Ammon's horn (tissue), 1 donor: ENCODE measurements around the gene NELL1.
"Not testable (repeated sequence)": the region's sequence is repeated elsewhere in the genome, so short reads cannot be mapped to it uniquely, and the experiment has no call there.

Experiments used
- DNase-seq: peaks from one replicate; pipeline ENCODE4 v3.0.0-alpha.2; 2016; ENCODE audit warnings: low spot score

NELL1 gene

DNA sequence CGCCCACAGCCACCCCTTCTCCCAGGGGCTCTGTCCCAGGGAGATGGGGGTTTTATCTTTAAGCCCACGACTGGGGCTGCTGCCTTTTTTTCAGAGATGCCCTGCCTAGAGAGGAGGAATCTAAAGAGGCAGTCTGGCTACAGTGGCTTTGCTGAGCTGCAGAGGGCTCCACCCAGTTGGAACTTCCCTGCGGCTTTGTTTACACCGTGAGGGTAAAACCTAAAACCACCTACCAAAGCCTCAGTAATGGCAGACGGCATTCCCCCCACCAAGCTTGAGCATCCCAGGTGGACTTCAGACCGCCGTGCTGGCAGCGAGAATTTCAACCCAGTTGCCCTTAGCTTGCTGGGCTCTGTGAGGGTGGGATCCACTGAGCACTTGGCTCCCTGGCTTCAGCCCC, 535.8 kb downstream of the NELL1 start:
- no peak for DNase-seq

DNA sequence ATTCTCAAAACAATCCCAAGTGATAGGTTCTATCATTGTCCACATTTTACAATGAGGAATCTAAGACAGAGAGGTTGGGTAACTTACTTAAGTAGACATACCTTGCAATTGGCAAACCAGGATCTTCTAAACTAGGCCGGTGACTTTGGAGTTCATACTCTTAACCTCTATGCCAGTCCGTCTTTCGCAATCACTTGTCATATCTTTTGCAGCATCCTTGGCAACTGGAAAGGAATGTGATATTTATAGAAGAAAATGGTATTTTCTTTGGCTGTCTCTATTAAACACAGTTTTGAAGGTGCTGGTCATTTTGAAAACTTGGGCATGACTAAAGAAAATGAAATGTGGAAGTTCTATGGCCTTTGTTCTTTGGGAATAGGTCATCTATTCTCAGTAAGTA, 556.5 kb downstream of the NELL1 start:
- no peak for DNase-seq

DNA sequence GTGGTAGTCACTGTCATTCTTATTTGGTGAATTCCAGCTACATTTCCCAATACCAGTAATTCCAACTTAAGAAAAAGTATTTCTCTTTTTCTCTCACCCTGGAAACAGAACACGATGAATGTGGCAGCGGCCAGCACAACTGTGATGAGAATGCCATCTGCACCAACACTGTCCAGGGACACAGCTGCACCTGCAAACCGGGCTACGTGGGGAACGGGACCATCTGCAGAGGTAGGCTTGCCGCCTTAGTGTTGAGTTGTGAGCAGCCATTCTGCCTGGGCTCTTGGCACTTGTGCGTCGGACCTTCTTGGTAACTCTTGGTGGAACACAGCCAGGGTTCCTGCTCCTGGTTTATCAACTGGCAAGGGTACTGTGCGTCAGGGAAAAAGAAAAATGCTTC, 559.8 kb downstream of the NELL1 start:
- no peak for DNase-seq

DNA sequence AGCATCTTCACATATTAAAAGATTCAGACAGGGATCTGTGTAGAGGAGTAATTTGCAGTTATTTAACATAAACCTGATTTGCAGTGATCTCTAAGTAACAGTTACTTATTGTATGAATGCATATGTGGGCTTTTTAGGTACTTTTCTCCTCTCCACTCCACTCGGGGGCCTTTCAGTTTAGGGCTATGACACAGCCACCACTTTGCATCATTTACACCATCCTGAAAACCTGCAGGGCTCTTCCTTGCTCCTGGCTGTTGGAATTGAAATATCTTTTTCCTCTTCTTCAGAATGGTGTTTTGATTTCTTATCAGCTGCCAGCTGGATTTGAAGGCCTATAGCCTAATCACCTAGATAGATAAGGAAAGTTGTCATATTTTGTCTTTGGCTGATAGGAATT, 580.8 kb downstream of the NELL1 start:
- DNase-seq, result no peak

DNA sequence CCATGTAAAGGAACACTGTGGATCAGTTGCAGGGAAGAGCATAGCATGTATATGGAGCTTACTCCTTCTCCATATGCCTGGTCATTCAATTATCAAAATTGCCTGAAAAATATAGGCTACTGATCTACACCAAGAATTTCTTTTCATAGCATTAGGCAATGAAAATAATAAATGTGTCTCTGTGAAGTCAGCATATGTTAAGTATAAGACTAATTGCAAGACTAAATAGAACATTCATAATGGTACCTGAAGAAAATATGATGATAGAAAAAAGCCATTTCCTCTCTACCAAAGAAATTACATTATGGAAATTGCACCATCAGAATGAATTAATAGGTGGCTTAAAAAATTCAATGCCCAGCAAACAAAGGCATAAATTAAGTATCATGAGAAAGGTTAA, 584.7 kb downstream of the NELL1 start:
- DNase-seq, result no peak

DNA sequence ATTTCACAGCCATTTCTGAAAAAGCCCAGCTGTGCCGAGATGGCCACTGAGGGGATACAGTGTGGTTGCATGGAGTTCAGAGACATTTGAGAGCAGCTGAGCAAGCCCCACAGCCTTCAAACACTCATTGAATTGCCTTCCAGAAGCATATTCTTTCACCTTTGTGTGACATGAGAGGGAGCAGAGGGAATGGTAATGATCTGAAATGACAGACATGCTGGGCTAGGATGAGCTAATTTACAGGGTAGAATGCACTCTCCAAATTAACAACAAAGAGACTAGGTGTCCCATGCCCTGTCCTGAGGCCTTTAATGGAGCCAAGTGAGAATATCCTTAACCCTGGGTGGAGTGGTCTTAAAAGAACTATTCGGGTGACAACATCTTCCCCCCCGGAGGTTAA, 585.4 kb downstream of the NELL1 start:
- no peak for DNase-seq

DNA sequence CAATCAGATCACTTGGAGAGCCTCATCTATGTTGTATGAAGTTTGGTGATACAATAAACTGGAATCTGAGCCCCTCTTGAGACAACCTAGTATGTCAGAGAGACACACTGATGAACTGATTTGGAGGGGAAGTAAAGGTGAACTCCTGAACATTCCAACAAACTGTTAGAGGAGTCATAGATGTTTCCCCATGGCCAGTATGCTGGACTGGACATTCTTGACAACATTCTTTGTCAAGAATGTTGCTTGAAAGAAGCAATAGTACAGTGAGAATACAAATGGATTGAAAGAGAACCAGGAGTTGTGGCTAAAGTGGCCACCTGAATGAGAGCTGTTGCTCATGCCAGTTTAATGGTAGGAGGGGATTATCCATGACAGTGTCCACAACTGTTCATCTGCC, 588.1 kb downstream of the NELL1 start:
- no peak for DNase-seq

DNA sequence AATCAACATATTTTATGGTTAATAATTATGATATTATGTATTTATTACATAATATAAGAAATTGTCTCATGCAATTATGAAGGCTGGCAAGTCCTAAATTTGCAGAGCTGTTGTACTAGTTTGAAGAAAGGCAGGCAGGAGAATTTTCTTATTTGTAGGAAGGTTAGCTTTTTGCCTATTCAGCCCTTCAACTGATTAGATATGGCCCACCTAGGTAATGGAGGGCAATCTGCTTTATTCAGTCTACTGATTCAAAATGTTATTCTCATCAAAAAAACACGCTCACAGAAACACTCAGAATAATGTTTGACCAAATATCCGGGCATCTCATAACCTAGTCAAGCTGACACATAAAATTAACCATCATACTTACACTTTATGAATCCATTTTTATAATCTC, 589.0 kb downstream of the NELL1 start:
- no peak for DNase-seq

DNA sequence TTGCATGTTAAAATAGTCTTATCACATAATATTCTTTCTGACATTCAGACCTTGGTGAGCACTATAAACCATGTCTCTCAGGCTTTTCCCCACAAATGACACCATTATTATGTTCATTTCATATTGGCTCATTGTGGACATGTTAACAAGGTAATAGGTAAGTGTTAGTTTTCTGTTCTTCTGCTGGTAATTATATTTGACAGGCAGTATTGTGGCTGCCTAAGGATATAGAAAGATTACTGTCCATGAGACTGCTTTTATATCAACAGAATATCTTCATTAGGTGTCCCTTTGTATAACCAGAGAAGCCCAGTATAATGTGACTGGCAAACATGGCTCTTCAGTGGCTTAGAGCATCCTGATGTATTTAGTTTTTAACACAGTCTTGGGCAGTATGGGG, 590.7 kb downstream of the NELL1 start:
- DNase-seq, result no peak

DNA sequence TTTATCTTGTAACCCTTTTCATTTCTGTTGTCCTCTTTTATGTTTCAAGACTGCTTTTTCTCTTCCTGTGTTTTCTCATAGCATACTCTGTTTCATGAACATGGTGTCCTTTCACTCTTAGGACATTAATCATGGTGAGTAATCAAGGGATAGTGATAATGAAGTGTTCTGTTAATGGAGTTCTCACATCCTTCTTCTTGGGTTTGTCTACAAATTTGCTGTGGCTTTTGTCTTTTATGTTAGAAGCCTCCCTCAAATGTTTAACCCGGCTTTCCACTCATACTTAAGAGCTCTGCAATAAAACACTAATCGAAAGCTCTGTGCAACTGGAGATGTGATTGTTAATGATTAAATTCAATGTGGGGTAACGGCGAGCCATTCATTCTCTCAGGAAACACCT, 593.6 kb downstream of the NELL1 start:
- DNase-seq, result no peak

DNA sequence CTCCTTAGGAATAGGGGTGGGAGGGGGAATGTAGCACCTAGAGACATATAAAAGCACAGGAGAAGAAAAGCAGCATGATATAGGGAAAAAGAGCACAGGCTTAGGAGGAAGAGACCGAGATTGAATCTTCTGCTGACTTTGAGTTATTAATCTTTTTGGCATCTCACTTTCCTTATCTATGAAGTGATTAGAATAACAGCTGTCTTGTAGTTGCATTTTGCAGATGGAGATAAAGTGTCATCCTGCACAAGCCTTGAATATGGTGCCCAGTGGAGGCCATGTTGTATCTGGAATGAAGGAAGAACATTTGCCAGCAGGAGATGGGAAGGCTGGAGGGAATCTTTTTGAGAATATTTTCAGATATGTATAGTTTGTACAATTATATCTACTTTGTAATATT, 594.7 kb downstream of the NELL1 start:
- DNase-seq, result no peak

DNA sequence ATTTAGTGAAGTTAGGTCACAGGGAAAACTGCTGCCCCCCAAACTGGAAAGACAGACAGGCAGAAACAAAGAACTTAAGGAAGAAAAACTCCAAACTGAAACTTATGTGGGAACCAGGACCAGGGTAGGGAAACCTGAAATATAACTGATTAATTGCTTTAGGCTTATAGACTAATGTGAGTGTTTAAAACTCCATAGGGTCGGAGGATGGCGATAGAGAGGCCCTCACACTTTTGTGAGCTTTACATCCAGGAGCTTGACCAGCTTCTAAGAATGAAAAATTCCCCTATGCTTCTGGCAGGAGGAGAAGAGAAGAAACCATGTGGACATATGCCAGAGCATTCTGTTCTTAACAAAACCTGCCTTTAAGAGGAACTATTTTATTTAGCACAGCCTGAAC, 598.6 kb downstream of the NELL1 start:
- DNase-seq, result no peak

DNA sequence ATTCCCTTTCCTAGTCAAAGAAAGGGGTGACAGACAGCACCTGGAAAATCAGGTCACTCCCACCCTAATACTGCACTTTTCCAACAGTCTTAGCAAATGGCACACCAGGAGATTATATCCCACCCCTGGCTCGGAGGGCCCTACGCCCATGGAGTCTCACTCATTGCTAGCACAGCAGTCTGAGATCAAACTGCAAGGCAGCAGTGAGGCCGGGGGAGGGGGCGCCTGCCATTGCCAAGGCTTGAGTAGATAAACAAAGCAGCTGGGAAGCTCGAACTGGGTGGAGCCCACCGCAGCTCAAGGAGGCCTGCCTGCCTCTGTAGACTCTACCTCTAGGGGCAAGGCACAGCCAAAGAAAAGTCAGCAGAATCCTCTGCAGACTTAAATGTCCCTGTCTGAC, 602.8 kb downstream of the NELL1 start:
- DNase-seq, result not testable (repeated sequence)

DNA sequence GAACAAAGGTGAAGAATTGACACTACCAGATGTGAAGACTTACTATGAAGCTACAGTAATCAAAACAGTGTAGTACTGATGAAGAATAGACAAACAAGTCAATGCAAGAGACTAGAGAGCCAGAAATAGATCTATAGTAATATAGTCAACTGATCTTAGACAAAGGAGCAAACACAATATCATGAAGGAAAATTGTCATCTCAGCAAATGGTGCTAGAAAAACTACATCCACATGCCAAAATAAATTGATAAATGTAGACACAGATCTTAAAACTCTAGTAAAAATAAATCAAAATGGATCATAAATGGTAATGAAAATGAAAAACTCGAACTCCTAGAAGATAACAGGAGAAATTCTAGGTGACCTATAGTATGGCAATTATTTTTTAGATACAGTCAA, 609.5 kb downstream of the NELL1 start:
- no peak for DNase-seq

DNA sequence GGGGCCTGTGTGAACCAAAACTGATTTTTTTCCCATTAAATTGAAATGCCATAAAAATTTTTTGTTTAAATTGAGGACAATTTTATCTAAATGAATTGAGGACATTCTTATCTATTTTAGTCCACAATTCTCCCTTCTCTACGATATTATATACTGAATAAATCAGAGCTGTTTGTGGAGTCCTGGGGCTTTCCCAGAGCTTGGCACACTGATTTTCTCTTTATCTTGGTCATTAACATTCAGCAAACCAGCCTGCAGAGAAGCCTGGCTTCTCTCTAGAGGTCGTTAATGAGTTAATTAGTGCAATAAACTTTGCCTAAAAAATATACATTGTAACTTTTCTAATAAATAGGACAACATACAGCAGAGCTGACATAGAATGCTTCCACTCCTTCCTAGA, 615.7 kb downstream of the NELL1 start:
- DNase-seq, result no peak

DNA sequence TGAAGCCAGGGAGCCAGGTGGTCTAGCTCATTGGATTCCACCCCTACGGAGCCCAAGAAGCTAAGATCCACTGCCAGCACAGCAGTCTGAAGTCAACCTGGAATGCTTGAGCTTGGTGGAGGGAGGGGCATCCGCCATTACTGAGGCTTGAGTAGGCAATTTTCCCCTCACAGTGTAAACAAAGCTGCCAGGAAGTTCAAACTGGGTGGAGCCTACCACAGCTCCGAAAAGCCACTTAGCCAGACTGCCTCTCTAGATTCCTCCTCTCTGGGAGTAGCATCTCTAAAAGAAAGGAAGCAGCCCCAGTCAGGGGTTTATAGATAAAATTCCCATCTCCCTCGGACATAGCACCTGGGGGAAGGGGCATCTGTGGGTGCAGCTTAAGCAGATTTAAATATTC, 620.3 kb downstream of the NELL1 start:
- DNase-seq, result no peak

DNA sequence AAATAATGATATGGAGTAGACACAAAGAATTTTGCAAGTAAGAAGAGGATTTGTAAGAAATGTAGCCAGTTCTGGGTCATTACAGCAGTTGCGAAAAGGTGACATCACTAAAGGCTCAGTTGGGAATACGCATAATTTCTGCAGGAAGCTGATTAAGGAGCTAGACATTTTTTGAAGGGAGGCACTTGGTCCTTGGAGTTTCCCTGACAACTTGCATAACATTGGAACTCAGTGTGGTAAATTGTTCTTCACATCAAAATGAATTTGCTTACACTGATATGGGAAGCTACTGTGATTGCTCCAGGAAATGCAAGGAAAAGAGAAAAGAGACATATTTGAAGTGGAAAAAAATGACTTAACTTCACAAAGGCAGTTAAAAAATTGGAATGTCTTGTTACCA, 626.1 kb downstream of the NELL1 start:
- no peak for DNase-seq

DNA sequence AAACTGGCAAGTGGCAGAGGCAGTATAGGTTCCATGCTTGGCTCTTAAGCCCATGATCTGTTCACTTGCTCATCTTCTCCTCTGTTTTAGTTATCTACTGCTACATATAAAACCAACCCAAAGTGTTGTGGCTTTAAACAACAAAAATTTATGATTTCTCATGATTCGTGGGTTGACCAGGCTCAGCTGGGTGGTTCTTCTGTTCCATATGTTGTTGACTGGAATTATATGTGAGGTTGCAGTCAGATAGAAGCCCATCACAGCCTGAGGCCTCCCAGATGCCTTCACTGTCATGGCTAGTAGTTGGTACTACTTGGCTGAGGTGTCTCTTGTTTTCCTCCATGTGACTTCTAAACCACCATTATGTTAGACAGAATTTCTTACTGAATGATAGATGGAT, 632.6 kb downstream of the NELL1 start:
- no peak for DNase-seq

DNA sequence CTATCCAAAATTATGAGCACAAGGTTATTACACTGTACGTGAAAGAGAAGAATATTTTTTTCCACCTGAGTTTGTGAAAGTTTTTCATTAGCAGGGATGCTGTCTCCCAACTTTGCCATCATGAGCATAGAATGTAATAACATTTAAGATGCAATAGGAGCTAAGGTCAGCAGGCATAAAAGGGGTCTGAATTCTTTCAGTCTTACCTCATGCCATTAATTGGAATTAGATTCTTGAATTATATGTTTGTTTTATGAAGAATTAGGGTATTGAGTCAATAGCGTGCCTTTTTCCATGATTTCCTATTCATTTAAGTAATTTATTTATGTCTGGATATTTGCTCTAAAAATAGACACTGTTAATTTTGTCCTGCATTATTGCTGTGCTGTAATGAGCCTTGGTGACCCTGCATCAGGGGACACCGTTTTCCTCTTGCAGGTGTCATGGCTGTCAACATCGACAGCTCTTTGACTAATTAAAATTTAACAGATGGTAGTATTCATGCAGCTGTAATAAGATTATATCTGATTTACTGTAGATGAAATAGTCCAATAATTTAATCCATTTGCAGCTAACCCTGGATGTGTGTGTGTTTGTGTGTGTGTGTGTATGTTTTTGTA, 637.5 kb downstream of the NELL1 start:
- DNase-seq, result no peak

DNA sequence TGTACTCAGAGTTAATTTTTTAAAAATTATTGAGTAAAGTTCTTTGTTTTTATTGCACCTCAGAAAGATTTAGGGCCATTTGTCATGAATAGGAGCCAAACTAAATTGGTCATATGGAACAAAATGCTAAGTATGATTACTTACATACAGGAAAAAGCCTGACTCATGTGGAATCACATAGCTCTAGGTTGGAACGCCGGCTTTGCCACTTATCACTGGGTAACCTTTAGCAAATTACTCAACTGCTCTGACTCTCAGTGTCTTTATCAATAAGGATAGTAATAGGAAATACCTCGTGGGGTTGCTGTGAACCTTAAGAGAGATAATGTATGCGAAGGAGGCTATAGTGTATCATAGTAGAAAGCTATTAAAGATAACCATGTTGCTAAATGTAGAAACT, 638.5 kb downstream of the NELL1 start:
- no peak for DNase-seq

DNA sequence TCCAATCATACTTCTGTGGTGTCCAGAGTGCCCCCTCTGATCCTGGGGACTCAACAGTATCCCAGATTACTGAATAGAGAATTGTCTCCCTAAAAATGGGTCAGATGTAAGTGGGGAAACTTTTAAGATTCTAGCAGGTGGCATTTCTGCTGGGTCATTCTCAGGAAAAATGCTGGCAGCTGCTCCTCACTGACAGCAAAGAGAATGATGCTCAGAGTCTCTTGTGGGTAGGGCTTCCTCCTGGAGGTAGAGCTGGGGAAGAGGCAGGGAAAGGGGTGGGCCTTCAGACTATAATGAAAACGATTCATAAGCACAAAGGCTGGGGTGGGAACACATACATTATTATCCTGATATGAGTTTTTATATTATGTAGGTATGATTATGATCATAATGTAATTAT, 647.2 kb downstream of the NELL1 start:
- DNase-seq, result no peak

DNA sequence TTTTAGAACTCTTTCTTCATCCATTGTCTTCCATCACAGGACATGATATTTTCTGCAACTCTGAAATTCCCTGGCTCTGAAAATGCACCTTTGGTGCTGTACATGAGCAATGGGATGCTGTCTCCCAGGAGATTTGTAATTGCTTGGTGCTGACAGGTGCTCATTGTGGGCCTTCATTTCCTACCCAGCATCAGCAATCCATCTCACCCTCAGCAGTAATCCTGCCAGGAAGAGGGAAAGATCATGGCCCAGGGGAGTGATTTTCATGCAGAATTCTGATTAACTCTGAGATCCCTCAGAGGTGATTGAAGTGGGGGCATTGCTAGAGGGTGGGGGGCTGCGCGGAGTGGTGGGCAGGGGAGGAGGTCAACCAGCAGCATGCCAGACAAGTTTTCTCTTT, 651.7 kb downstream of the NELL1 start:
- no peak for DNase-seq

DNA sequence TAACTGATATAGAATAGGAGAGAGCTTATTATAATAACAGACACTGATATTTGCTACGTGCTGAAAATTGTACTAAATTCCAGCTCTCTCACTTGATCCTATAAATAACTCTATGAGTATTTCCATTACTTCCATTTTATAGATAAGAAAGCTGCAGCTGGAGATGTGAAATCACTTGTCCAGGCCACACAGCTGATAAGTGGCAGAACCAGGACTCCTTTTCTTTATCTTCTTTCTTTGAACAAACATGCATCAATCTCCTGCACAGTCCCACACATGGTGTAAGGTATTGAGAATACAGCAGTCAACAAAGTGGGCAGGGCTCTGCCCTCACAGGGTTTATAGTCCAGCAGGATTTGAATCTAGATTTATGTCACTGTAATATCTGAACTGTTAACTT, 652.1 kb downstream of the NELL1 start:
- no peak for DNase-seq

DNA sequence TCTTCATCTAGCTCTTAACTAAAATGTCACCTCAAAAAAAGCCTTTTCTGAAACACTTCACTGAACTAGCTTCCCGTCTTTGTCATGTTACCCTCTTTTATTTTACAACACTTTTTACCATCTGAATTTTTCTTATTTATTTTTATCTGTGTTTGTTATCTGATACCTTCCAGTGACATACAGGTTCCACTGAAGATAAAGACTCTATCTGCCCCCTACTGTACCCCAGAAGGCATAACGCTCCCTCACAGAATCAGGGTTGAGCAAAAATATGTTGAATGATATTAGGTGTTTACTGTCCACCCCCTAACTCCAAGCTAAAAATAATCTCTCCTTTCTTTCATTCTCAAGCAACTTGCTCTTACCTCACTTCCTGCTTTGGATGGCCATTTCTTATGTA, 654.2 kb downstream of the NELL1 start:
- no peak for DNase-seq

DNA sequence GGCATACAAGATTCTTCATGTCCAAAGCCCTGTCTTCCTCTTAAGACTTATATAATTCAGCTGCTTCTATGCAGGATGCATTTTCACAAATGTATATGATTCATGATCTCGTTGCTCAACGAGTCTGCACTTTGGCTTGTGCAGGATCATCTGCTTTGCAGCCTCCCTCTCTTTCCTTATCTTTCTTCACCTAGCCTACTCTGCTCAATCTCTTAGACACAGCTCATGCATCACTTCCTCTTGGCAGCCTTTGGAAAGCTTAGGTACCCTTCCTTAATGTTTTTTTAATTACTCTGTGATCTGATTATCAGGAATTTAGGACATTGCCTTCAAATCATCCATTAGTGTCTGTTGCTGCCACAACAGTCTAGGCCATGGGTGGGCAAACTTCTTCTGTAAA, 673.8 kb downstream of the NELL1 start:
- DNase-seq, result no peak
